SK-N-SH (cell line): ENCODE results near the gene MIOX. TPM values are rescaled to one million over a fixed set of nuclear protein-coding genes. Genes with fewer than 3 reads are reported as not detected.

ENCODE experiments used
- CTCF ChIA-PET: fragments of 300-600, 350-600 bp; formaldehyde crosslinking; extraction: SDS; loops from one replicate; lab custom pipeline; 2021; lab: Yijun Ruan, JAX
- POLR2A ChIA-PET: fragments of 350-600 bp; sonication (Branson Sonifier 250); formaldehyde crosslinking; extraction: SDS; loops from one replicate; lab custom pipeline; 2020; ENCODE audit warnings: antibody characterized with exemption, inconsistent platforms; lab: Yijun Ruan, JAX
- DNase-seq: peaks from one replicate; pipeline ENCODE4 v3.0.0; 2012
- H2AFZ ChIP-seq: fragments of 200-600 bp; sonication (generic); 2 replicates; pipeline ENCODE4 v1.8.1; 2016; ENCODE audit warnings: antibody characterized with exemption, mild to moderate bottlenecking, low read depth
- H3F3A ChIP-seq: fragments of 200-600 bp; sonication (generic); replicated peaks from 2 replicates; pipeline ENCODE3; 2016; ENCODE audit warnings: antibody characterized with exemption, mild to moderate bottlenecking; ENCODE audit not compliant: insufficient read depth
- H3K27ac ChIP-seq, 2 experiments: fragments of 200-500 bp in 1 of 2; fragments of 200-600 bp in 1 of 2; sonication (Bioruptor generic) in 1 of 2; sonication (generic), shearing (Covaris generic) in 1 of 2; 2 replicates each; pipeline versions ENCODE4 v1.5.1 to v1.6.1; 2014 to 2016; ENCODE audit warnings: low read depth in 2 of 2, inconsistent platforms in 1 of 2, low read length in 1 of 2, mild to moderate bottlenecking in 1 of 2, mixed read lengths in 1 of 2
- H3K27me3 ChIP-seq: fragments of 200-600 bp; sonication (generic), shearing (Covaris generic); 2 replicates; pipeline ENCODE4 v1.6.1; 2016; ENCODE audit warnings: mixed run types; ENCODE audit not compliant: insufficient read depth
- H3K36me3 ChIP-seq, 2 experiments: fragments of 200-500 bp in 1 of 2; fragments of 200-600 bp in 1 of 2; sonication (Bioruptor generic) in 1 of 2; sonication (generic) in 1 of 2; replicated peaks in 1 of 2; 2 replicates each; pipeline versions ENCODE3 to v1.5.1; 2014 to 2016; ENCODE audit warnings: low read length in 1 of 2, mild to moderate bottlenecking in 1 of 2; ENCODE audit not compliant: insufficient read depth in 2 of 2, control insufficient read depth in 1 of 2
- H3K4me1 ChIP-seq, 2 experiments: fragments of 200-500 bp in 1 of 2; fragments of 200-600 bp in 1 of 2; sonication (Bioruptor generic) in 1 of 2; sonication (generic), shearing (Covaris generic) in 1 of 2; 2 replicates each; pipeline versions ENCODE4 v1.5.1 to v1.6.1; 2014 to 2016; ENCODE audit warnings: low read depth in 1 of 2, low read length in 1 of 2, mixed run types in 1 of 2; ENCODE audit not compliant: insufficient read depth in 2 of 2, control insufficient read depth in 1 of 2
- H3K4me2 ChIP-seq: fragments of 200-600 bp; sonication (generic), shearing (Covaris generic); 2 replicates; pipeline ENCODE4 v1.6.1; 2017; ENCODE audit warnings: mixed run types
- H3K4me3 ChIP-seq, 2 experiments: fragments of 200-500 bp in 1 of 2; fragments of 200-600 bp in 1 of 2; sonication (Bioruptor generic) in 1 of 2; sonication (generic), shearing (Covaris generic) in 1 of 2; 2 replicates each; pipeline versions ENCODE4 v1.5.1 to v1.8.1; 2014 to 2016; ENCODE audit warnings: low read depth in 2 of 2, inconsistent platforms in 1 of 2, low read length in 1 of 2, mild to moderate bottlenecking in 1 of 2, mixed read lengths in 1 of 2, moderate library complexity in 1 of 2
- H3K79me2 ChIP-seq: fragments of 200-600 bp; sonication (generic); 2 replicates; pipeline ENCODE4 v1.8.1; 2017; ENCODE audit warnings: mild to moderate bottlenecking; ENCODE audit not compliant: insufficient read depth
- H3K9ac ChIP-seq: fragments of 200-600 bp; sonication (generic); 2 replicates; pipeline ENCODE4 v1.6.1; 2017; ENCODE audit warnings: mixed run types
- H3K9me2 ChIP-seq: fragments of 200-600 bp; sonication (generic); 2 replicates; pipeline ENCODE4 v1.6.1; 2017; ENCODE audit warnings: mixed run types
- H3K9me3 ChIP-seq: fragments of 200-600 bp; sonication (generic); 2 replicates; pipeline ENCODE4 v1.6.1; 2017; ENCODE audit warnings: mixed run types, mild to moderate bottlenecking, moderate library complexity
- H4K20me1 ChIP-seq: fragments of 200-600 bp; sonication (generic); 2 replicates; pipeline ENCODE4 v1.6.1; 2017; ENCODE audit warnings: mild to moderate bottlenecking, mixed run types; ENCODE audit not compliant: insufficient read depth
- ELF1 ChIP-seq: IDR thresholded peaks from 2 replicates; pipeline ENCODE4 v1.4.0; 2012
- EP300 ChIP-seq, 2 experiments: IDR thresholded peaks; 2 replicates each; pipeline versions ENCODE4 v1.4.0 to v1.6.1; 2012; ENCODE audit warnings: borderline replicate concordance in 1 of 2, low read depth in 1 of 2, low read length in 1 of 2
- EZH2phosphoT487 ChIP-seq: fragments of 200-600 bp; sonication (generic); IDR thresholded peaks from 2 replicates; pipeline ENCODE4 v1.6.1; 2017; ENCODE audit warnings: low read depth, mixed run types, mild to moderate bottlenecking, antibody characterized with exemption, moderate library complexity, borderline replicate concordance
- FOSL2 ChIP-seq: IDR thresholded peaks from 2 replicates; pipeline ENCODE4 v1.4.0; 2012; ENCODE audit warnings: low read depth, mild to moderate bottlenecking, moderate library complexity, borderline replicate concordance
- FOXJ3 ChIP-seq: sonication (generic); formaldehyde crosslinking; IDR thresholded peaks from 2 replicates; pipeline ENCODE4 v1.5.1; 2020; ENCODE audit warnings: mild to moderate bottlenecking, missing genetic modification reagents
- FOXM1 ChIP-seq: IDR thresholded peaks from 2 replicates; pipeline ENCODE4 v1.4.0; 2012; ENCODE audit warnings: low read depth, mild to moderate bottlenecking
- MEF2A ChIP-seq: IDR thresholded peaks from 2 replicates; pipeline ENCODE4 v1.4.0; 2012; ENCODE audit warnings: low read depth, borderline replicate concordance
- NFIC ChIP-seq: IDR thresholded peaks from 2 replicates; pipeline ENCODE4 v1.4.0; 2012; ENCODE audit warnings: borderline replicate concordance
- NRF1 ChIP-seq: IDR thresholded peaks from 2 replicates; pipeline ENCODE4 v1.6.1; 2012; ENCODE audit warnings: low read depth, mild to moderate bottlenecking, low read length
- RCOR1 ChIP-seq: fragments of 150-350 bp; IDR thresholded peaks from 2 replicates; pipeline ENCODE4 v1.6.1; 2017; ENCODE audit warnings: antibody characterized with exemption, low read length
- RXRA ChIP-seq: IDR thresholded peaks from 2 replicates; pipeline ENCODE4 v1.4.0; 2012; ENCODE audit warnings: low read depth, mild to moderate bottlenecking, borderline replicate concordance
- TCF12 ChIP-seq: IDR thresholded peaks from 2 replicates; pipeline ENCODE4 v1.4.0; 2012
- WGBS: methylation state at CpG from one replicate; pipeline ENCODE4 v1.1.6; 2017; ENCODE audit warnings: low lambda C conversion rate; 5-methylcytosine and 5-hydroxymethylcytosine counted together
- polyA plus RNA-seq, 3 experiments: library from polyadenylated mRNA; depleted of rRNA; stranded (reverse); fragments of >200 nt; gene quantifications; 2 replicates each; pipeline ENCODE4 v1.2.3, GENCODE V29; 2012
- TF ChIP-seq, protein P1 (sequence below): IDR thresholded peaks from 2 replicates; pipeline ENCODE4 v1.6.1; 2012; ENCODE audit warnings: mild to moderate bottlenecking, low read depth, low read length, moderate library complexity
- TF ChIP-seq, protein P2 (sequence below): fragments of 200-600 bp; sonication (generic); IDR thresholded peaks from 2 replicates; pipeline ENCODE4 v1.6.1; 2017; ENCODE audit warnings: antibody characterized with exemption, mild to moderate bottlenecking, moderate library complexity

MIOX gene
- polyA plus RNA-seq, 1 of the 3 experiments (the other 2 are of a cell fraction) = 0.05 TPM

DNA sequence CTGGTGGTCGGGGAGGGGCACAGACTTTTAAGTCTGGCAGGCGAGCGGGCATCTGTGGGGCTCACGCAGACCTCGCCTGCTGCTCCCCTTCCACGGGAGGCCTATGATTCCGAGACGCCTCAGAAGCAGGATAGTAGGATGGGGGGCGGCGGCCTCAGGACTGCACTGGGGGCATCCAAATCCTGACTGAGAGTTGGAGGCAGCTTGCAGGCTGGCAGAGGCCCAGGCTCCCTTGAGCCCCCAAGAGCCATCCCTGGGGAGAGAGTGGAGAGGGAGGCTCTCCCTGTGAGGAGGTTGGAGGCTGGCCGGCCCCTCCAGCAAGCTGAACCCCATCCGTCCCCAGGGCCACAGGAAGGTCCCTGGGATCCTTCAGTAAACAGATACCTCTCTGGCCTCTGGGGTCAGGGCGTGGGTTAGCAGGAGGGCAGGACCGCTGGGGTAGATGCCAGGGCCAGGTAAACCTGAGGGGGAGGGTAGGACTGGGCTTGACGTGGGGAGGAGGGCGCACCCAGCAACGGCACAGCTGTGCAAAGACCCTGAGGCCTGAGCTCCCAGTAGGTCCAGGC is 45.1 kb upstream of the MIOX start:
- Histone ChIP-seq H3K9me2 (no peaks in the 10 kb centered on the region), H4K20me1 (peaks cover 10% of the 10 kb centered on the region; the same call in 1 of the 2 replicates), H3K27ac (no peak overlapping the region), H3K4me3 (no peak overlapping the region), H3K9me3 (no peaks in the 10 kb centered on the region), H3K79me2 (no peaks in the 10 kb centered on the region), H3K27me3 (no peaks in the 10 kb centered on the region), H3K36me3 (peaks cover 0 to 61% of the 10 kb centered on the region in 2 experiments), H3F3A (peaks cover 9% of the 10 kb centered on the region), H3K4me1 (peaks cover 5 to 9% of the 10 kb centered on the region in 2 experiments; a peak in 1 of 4 replicates), H3K9ac (no peak overlapping the region), H3K4me2 (no peak overlapping the region), H2AFZ (no peak overlapping the region)
- TF ChIP-seq, protein P1, sequence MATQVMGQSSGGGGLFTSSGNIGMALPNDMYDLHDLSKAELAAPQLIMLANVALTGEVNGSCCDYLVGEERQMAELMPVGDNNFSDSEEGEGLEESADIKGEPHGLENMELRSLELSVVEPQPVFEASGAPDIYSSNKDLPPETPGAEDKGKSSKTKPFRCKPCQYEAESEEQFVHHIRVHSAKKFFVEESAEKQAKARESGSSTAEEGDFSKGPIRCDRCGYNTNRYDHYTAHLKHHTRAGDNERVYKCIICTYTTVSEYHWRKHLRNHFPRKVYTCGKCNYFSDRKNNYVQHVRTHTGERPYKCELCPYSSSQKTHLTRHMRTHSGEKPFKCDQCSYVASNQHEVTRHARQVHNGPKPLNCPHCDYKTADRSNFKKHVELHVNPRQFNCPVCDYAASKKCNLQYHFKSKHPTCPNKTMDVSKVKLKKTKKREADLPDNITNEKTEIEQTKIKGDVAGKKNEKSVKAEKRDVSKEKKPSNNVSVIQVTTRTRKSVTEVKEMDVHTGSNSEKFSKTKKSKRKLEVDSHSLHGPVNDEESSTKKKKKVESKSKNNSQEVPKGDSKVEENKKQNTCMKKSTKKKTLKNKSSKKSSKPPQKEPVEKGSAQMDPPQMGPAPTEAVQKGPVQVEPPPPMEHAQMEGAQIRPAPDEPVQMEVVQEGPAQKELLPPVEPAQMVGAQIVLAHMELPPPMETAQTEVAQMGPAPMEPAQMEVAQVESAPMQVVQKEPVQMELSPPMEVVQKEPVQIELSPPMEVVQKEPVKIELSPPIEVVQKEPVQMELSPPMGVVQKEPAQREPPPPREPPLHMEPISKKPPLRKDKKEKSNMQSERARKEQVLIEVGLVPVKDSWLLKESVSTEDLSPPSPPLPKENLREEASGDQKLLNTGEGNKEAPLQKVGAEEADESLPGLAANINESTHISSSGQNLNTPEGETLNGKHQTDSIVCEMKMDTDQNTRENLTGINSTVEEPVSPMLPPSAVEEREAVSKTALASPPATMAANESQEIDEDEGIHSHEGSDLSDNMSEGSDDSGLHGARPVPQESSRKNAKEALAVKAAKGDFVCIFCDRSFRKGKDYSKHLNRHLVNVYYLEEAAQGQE = no peak
- TF ChIP-seq, protein P2, sequence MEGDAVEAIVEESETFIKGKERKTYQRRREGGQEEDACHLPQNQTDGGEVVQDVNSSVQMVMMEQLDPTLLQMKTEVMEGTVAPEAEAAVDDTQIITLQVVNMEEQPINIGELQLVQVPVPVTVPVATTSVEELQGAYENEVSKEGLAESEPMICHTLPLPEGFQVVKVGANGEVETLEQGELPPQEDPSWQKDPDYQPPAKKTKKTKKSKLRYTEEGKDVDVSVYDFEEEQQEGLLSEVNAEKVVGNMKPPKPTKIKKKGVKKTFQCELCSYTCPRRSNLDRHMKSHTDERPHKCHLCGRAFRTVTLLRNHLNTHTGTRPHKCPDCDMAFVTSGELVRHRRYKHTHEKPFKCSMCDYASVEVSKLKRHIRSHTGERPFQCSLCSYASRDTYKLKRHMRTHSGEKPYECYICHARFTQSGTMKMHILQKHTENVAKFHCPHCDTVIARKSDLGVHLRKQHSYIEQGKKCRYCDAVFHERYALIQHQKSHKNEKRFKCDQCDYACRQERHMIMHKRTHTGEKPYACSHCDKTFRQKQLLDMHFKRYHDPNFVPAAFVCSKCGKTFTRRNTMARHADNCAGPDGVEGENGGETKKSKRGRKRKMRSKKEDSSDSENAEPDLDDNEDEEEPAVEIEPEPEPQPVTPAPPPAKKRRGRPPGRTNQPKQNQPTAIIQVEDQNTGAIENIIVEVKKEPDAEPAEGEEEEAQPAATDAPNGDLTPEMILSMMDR = no peak
- TF ChIP-seq RCOR1 (no peak), TCF12 (no peak), MEF2A (no peak), FOSL2 (no peak), EZH2phosphoT487 (no peak), FOXJ3 (CRISPR knock-in tag) (no peak), RXRA (no peak), NRF1 (no peak), FOXM1 (no peak), EP300 (IDR thresholded peaks at IDR 0.05; ENCODE audit: borderline replicate concordance in 1 of 2, low read depth in 1 of 2, low read length in 1 of 2) (no peak), ELF1 (no peak), NFIC (no peak)
- DNase-seq = no peak
- POLR2A ChIA-PET = no interaction called here
- WGBS = 90% methylated on average over 11 of the region's 17 CpGs
- CTCF ChIA-PET = interaction anchor here (0.6 to 1.3 kb wide), 4 partner anchors 15 to 122 kb away, joined by 3 to 4 read pairs (median 3); no protein-coding TSS in a partner anchor
